Measurements from ENCODE around the gene TEX10.

Gene TEX10

GRCh38 chr9:100282388-100282719, 70.4 kb downstream of the TEX10 start:
- no peak for DNase-seq

- no peak for DNase-seq
Measured at GRCh38 chr9:100281676-100282387, 70.9 kb downstream of the TEX10 start.

GRCh38 chr9:100281066-100281465, 71.7 kb downstream of the TEX10 start:
- DNase-seq = no peak

GRCh38 chr9:100277166-100277979, 75.4 kb downstream of the TEX10 start:
- no peak for DNase-seq

- no peak for DNase-seq
Measured at GRCh38 chr9:100269656-100270055, 83.1 kb downstream of the TEX10 start.

GRCh38 chr9:100268271-100268670, 84.5 kb downstream of the TEX10 start:
- no peak for DNase-seq

GRCh38 chr9:100267211-100267610, 85.5 kb downstream of the TEX10 start:
- DNase-seq = no peak

Data from NCI-H2029 treated with DMSO at 0.1 percent for 48 hours (cell line).